Karpas-422 (cell line): ENCODE measurements around the gene MBD3L5. TPM values are rescaled to one million over a fixed set of nuclear protein-coding genes. Genes with fewer than 3 reads are reported as not detected.

ENCODE experiments used
- DNase-seq: peaks from one replicate; pipeline ENCODE4 v3.0.0-alpha.2; 2015
- H2AFZ ChIP-seq: fragments of 200-600 bp; sonication (generic); 2 replicates; pipeline ENCODE4 v1.6.1; 2014; ENCODE audit warnings: antibody characterized with exemption, low read length, mixed read lengths
- H3K27ac ChIP-seq: fragments of 200-600 bp; sonication (generic); 2 replicates; pipeline ENCODE4 v1.5.1; 2014; ENCODE audit warnings: mild to moderate bottlenecking, low read length, moderate library complexity
- H3K27me3 ChIP-seq: fragments of 200-600 bp; sonication (generic); 2 replicates; pipeline ENCODE4 v1.6.1; 2014; ENCODE audit warnings: low read length, mixed read lengths
- H3K36me3 ChIP-seq: fragments of 200-600 bp; sonication (generic); 2 replicates; pipeline ENCODE4 v1.6.1; 2014; ENCODE audit warnings: low read length, mixed read lengths; ENCODE audit not compliant: insufficient read depth
- H3K4me1 ChIP-seq: fragments of 200-600 bp; sonication (generic); 2 replicates; pipeline ENCODE4 v1.6.1; 2014; ENCODE audit warnings: mild to moderate bottlenecking, low read length, mixed read lengths
- H3K4me2 ChIP-seq: fragments of 200-600 bp; sonication (generic); 2 replicates; pipeline ENCODE4 v1.6.1; 2014; ENCODE audit warnings: low read length, low read depth, mild to moderate bottlenecking; ENCODE audit not compliant: poor library complexity, severe bottlenecking
- H3K4me3 ChIP-seq: fragments of 200-600 bp; sonication (generic); 2 replicates; pipeline ENCODE4 v1.5.1; 2014; ENCODE audit warnings: mild to moderate bottlenecking, antibody characterized with exemption, low read length, mixed read lengths
- H3K79me2 ChIP-seq: fragments of 200-600 bp; sonication (generic); 2 replicates; pipeline ENCODE4 v1.6.1; 2014; ENCODE audit warnings: mild to moderate bottlenecking, low read length, mixed read lengths
- H3K9ac ChIP-seq: fragments of 200-600 bp; sonication (generic); 2 replicates; pipeline ENCODE4 v1.6.0; 2014; ENCODE audit warnings: low read length
- H3K9me2 ChIP-seq: fragments of 200-600 bp; sonication (generic), shearing (Covaris generic); replicated peaks from 2 replicates; pipeline ENCODE4 v1.6.0; 2014; ENCODE audit warnings: mild to moderate bottlenecking, low read length, moderate library complexity; ENCODE audit not compliant: insufficient read depth
- H3K9me3 ChIP-seq: fragments of 300-700, 200-600 bp; sonication (generic); 2 replicates; pipeline ENCODE4 v1.6.1; 2014; ENCODE audit warnings: low read length, mixed read lengths
- H4K20me1 ChIP-seq: fragments of 200-600 bp; sonication (generic); 2 replicates; pipeline ENCODE4 v1.6.1; 2014; ENCODE audit warnings: mild to moderate bottlenecking, antibody characterized with exemption, low read length, low read depth; ENCODE audit not compliant: insufficient read depth
- total RNA-seq: library from RNA; depleted of rRNA; stranded (reverse); fragments of >200 nt; shearing (Covaris generic); gene quantifications from 2 replicates; pipeline ENCODE4 v1.2.3, GENCODE V29; 2014; ENCODE audit warnings: low replicate concordance

The MBD3L5 gene
- total RNA-seq, 1 experiment from 2014 or later = not detected

DNA sequence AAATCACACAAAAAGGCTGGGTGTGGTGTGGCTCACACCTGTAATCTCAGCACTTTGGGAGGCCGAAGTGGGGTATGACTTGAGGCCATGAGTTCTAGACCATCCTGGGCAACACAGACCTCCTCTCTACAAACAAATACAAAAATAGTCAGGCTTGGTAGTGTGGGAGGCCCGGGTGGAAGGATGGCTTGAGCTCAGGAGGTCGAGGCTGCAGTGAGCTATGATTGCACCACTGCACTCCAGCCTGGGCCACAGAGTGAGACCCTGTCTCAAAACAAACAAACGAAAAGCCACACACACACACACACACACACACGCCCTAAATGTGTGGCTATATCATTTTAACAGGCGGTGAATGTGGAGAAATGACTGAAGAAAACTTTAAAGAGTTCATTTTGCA lies 38.2 kb downstream of the MBD3L5 start:
- no peak overlapping the region for H3K27ac ChIP-seq

DNA sequence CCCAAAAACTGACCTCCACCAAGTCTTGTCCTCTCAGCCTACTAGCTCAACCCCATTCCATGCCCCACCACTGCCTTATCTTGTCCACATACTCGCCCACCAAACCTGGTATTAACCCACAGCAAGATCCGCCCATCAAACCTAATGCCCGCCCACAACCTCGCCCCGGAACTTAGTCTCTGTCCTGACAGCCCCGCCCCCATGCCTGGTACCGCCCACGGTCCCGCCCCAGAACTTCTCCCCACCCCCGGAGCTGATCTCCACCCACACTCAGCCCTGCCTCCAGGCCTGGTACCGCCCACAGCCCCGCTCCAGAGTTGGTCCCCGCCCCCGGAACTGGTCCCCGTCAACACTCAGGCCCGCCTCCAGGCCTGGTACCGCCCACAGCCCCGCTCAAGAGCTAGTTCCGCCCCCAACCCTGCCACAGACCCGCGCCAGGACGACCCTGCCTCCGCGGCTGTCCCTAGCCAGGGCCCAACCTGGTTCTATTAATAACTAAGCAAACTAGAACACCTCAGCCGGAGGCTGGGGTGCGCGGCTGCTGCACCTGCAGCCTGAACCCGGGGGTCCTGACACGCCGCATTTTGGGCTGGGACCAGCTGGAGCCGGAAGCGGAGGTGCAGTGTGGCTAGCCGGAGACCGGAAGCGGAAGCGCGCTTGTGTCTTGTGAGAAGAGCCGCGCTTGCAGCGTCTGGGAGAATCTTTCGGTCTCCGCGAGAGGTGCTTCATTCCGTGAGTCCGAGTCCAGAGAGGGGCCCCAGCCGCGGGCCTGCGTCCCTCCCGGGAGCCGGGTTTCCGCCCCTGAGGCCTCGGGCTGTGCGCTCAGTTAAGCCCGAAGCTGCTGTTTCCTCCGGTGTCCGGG lies 38.9 kb downstream of the MBD3L5 start, which contains the start of gene ZNF557:
ZNF557 (plus strand) TSS at position 662 of the 862 bp plus-strand sequence. CDS start 5,372 bp downstream, outside the sequence.
- Histone ChIP-seq H3K9me3 (peaks cover 4% of the 10 kb centered on the region; the same call in 1 of the 2 replicates), H3K36me3 (peaks cover 23% of the 10 kb centered on the region), H3K9me2 (no peaks in the 10 kb centered on the region), H4K20me1 (no peaks in the 10 kb centered on the region), H3K4me2 (peak within 1 kb of the TSS; percentile 88), H3K4me1 (peaks cover 6% of the 10 kb centered on the region), H2AFZ (peak within 1 kb of the TSS; percentile 95), H3K79me2 (peaks cover 20% of the 10 kb centered on the region), H3K9ac (peak within 1 kb of the TSS; percentile 89), H3K4me3 (peak within 1 kb of the TSS; percentile 93), H3K27ac (peak within 1 kb of the TSS; percentile 51), H3K27me3 (no peaks in the 10 kb centered on the region)
- peak; percentile 99 for DNase-seq

More for the DNA sequence above, 38.2 kb downstream of the MBD3L5 start:
- H3K27me3 ChIP-seq = no peaks in the 10 kb centered on the region
- H3K4me1 ChIP-seq = peaks cover 6% of the 10 kb centered on the region
- H3K4me2 ChIP-seq = peak overlapping the region; percentile 88
- peak overlapping the region; percentile 27 for H2AFZ ChIP-seq
- H4K20me1 ChIP-seq = no peaks in the 10 kb centered on the region
- peak overlapping the region; percentile 13; the same call in 1 of the 2 replicates for H3K4me3 ChIP-seq
- peaks cover 20% of the 10 kb centered on the region for H3K36me3 ChIP-seq
- H3K9ac ChIP-seq = no peak overlapping the region
- no peak for DNase-seq
- no peaks in the 10 kb centered on the region for H3K9me2 ChIP-seq
- peaks cover 20% of the 10 kb centered on the region for H3K79me2 ChIP-seq
- peaks cover 4% of the 10 kb centered on the region; the same call in 1 of the 2 replicates for H3K9me3 ChIP-seq

DNA sequence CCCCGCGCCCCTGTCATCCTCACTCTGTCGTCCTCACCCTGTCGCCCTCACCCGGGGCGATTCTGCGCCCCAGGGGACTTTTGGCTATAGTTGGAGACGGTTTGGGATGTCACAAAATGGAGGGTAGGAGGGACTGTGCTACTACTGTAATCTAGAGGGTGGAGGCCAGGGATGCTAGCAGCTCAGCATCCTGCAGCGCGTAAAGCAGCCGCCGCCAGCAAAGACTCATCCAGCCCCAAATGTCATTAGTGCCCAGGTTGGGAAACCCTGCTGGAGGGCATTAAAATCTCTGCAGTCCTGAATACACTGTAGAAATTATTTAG lies 39.5 kb downstream of the MBD3L5 start:
- Histone ChIP-seq H3K36me3 (peaks cover 28% of the 10 kb centered on the region), H3K9ac (peak overlapping the region; percentile 89), H3K9me3 (peaks cover 4% of the 10 kb centered on the region; the same call in 1 of the 2 replicates), H3K79me2 (peaks cover 20% of the 10 kb centered on the region), H3K27me3 (no peaks in the 10 kb centered on the region), H3K4me2 (peak overlapping the region; percentile 88), H3K4me1 (peaks cover 6% of the 10 kb centered on the region), H4K20me1 (no peaks in the 10 kb centered on the region), H2AFZ (peak overlapping the region; percentile 95), H3K27ac (peak overlapping the region; percentile 51), H3K9me2 (no peaks in the 10 kb centered on the region), H3K4me3 (peak overlapping the region; percentile 93)
- DNase-seq = no peak

DNA sequence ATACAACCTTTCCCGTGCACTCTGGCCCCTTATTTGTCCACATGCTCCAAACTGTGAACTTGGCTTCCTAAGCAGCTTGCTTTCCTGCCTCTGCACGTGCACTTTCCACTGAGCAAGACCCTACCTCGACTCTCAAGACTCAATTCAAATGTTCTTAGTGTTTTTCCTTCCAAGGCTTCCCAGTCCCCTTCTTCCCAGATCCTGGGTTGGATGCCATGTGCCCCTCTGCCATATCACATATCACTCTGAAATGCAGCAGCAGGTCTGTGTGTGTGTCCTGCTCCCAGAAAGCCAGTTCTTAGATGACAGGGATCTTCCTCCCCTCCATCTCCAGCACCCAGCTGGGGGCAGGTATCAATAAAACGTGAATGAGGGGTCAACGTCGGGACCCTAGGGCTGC lies 42.2 kb downstream of the MBD3L5 start:
- no peak overlapping the region for H2AFZ ChIP-seq
- peak; percentile 38 for DNase-seq
- H3K79me2 ChIP-seq = peaks cover 24% of the 10 kb centered on the region
- no peaks in the 10 kb centered on the region for H4K20me1 ChIP-seq
- H3K36me3 ChIP-seq = peaks cover 54% of the 10 kb centered on the region
- H3K4me1 ChIP-seq = peaks cover 6% of the 10 kb centered on the region
- no peak overlapping the region for H3K4me2 ChIP-seq
- H3K27me3 ChIP-seq = no peaks in the 10 kb centered on the region
- no peak overlapping the region for H3K9ac ChIP-seq
- no peak overlapping the region for H3K4me3 ChIP-seq
- H3K9me3 ChIP-seq = peaks cover 13% of the 10 kb centered on the region
- H3K27ac ChIP-seq = no peak overlapping the region
- H3K9me2 ChIP-seq = no peaks in the 10 kb centered on the region

DNA sequence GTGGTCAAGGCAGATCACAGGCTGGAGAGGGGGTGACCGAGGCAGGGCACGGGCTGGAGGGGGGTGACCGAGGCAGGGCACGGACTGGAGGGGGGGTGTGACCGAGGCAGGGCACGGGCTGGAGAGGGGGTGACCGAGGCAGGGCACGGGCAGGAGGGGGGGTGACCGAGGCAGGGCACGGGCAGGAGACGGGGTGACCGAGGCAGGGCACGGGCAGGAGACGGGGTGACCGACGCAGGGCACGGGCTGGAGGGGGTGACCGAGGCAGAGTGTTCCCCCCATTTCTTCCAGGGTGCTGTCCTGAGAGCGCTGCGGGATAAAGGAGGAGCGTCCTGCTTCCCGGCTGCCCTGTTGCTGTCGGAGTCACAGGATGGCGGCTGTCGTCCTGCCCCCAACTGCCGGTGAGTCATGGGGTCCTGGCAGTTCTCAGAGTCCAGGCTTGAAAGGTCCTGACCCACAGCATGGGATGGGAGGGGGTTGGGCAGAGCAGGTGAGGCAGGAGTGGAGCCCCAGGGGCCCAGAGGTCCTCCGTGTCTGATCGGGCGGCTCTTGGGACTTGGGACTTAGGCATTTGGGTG lies 44.4 kb downstream of the MBD3L5 start:
- Histone ChIP-seq H3K9me2 (no peaks in the 10 kb centered on the region), H4K20me1 (no peaks in the 10 kb centered on the region), H3K27me3 (no peaks in the 10 kb centered on the region), H2AFZ (no peak overlapping the region), H3K4me1 (peaks cover 6% of the 10 kb centered on the region), H3K4me3 (no peak overlapping the region), H3K9ac (no peak overlapping the region), H3K4me2 (no peak overlapping the region), H3K9me3 (peaks cover 22% of the 10 kb centered on the region), H3K27ac (no peak overlapping the region), H3K36me3 (peaks cover 75% of the 10 kb centered on the region), H3K79me2 (peaks cover 24% of the 10 kb centered on the region)
- DNase-seq = no peak

DNA sequence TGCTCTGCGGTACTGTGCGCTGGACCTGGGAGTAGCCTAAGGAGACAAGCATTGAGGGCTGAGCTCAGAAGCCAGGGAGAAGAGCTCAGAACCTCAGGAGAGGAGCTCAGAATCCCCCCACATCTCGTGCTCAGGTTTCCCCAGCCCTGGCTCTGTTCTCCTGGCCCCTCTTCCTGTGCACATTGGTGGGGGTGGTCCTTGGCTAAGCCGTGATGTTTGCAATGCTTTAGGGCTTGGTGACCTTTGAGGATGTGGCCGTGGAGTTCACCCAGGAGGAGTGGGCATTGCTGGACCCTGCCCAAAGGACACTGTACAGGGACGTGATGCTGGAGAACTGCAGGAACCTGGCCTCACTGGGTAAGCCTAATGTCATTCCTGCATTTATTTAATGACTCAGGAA lies 45.8 kb downstream of the MBD3L5 start:
- peaks cover 34% of the 10 kb centered on the region for H3K9me3 ChIP-seq
- no peaks in the 10 kb centered on the region for H4K20me1 ChIP-seq
- no peak overlapping the region for H3K4me3 ChIP-seq
- no peak for DNase-seq
- peaks cover 10% of the 10 kb centered on the region for H3K79me2 ChIP-seq
- H3K36me3 ChIP-seq = peaks cover 83% of the 10 kb centered on the region
- H3K27ac ChIP-seq = no peak overlapping the region
- no peak overlapping the region for H3K9ac ChIP-seq
- H3K4me1 ChIP-seq = no peaks in the 10 kb centered on the region
- no peak overlapping the region for H3K4me2 ChIP-seq
- H3K9me2 ChIP-seq = no peaks in the 10 kb centered on the region
- no peak overlapping the region for H2AFZ ChIP-seq
- no peaks in the 10 kb centered on the region for H3K27me3 ChIP-seq

DNA sequence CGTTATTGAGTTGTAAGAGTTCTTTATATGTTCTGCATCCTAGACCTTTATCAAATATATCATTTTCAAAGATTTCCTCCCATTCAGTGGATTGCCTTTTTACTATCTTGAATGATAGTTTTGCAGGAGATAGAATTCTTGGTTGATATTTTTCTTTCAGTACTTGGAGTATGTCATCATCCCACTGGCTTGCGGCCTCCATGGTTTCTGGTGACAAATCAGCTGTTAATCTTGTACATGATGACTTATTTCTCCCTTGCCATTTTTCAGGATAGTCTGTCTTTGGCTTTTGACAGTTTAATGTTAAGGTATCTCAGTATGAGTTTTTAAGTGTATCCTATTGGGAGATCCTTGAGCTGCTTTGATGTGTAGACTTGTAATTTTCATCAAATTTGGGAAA lies 47.6 kb downstream of the MBD3L5 start:
- no peaks in the 10 kb centered on the region for H4K20me1 ChIP-seq
- no peak overlapping the region for H3K9ac ChIP-seq
- 0 out of 2 replicates have a peak, but pooled peaks cover 7% of the 10 kb centered on the region for H3K79me2 ChIP-seq
- no peaks in the 10 kb centered on the region for H3K4me1 ChIP-seq
- H3K36me3 ChIP-seq = peaks cover 91% of the 10 kb centered on the region
- no peak overlapping the region for H2AFZ ChIP-seq
- H3K4me2 ChIP-seq = no peak overlapping the region
- H3K4me3 ChIP-seq = no peak overlapping the region
- H3K27ac ChIP-seq = no peak overlapping the region
- no peak for DNase-seq
- no peaks in the 10 kb centered on the region for H3K9me2 ChIP-seq
- no peaks in the 10 kb centered on the region for H3K27me3 ChIP-seq
- peaks cover 46% of the 10 kb centered on the region for H3K9me3 ChIP-seq
